Measurements from ENCODE around the gene SCAPER. TPM values are rescaled to one million over a fixed set of nuclear protein-coding genes. Genes with fewer than 3 reads are reported as not detected.

Gene SCAPER
- total and polyA plus RNA-seq, 4 donors = 3.3 to 18.0 (median 9.9) TPM

- no peak overlapping the region for H3K9ac ChIP-seq (ENCODE audit: low read depth in 1 of 2, low read length in 2 of 2)
- no peaks in the 10 kb centered on the region for H3K27me3 ChIP-seq (ENCODE audit: control insufficient read depth in 4 of 4, insufficient read depth in 4 of 4, low read length in 3 of 4)
- H3K4me3 ChIP-seq (ENCODE audit: low read depth in 1 of 3, low read length in 3 of 3) = no peak overlapping the region
- H3K27ac ChIP-seq (ENCODE audit: low read depth in 1 of 2, low read length in 2 of 2) = no peak overlapping the region
- TF ChIP-seq JUND (IDR thresholded peaks at IDR 0.05) = no peak
- TF ChIP-seq, protein P1, sequence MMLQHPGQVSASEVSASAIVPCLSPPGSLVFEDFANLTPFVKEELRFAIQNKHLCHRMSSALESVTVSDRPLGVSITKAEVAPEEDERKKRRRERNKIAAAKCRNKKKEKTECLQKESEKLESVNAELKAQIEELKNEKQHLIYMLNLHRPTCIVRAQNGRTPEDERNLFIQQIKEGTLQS (IDR thresholded peaks at IDR 0.05) = no peak
- TF ChIP-seq, protein P2, sequence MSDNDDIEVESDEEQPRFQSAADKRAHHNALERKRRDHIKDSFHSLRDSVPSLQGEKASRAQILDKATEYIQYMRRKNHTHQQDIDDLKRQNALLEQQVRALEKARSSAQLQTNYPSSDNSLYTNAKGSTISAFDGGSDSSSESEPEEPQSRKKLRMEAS (IDR thresholded peaks at IDR 0.05) = no peak
- TF ChIP-seq REST (IDR thresholded peaks at IDR 0.05) = no peak
- TF ChIP-seq, protein P3, sequence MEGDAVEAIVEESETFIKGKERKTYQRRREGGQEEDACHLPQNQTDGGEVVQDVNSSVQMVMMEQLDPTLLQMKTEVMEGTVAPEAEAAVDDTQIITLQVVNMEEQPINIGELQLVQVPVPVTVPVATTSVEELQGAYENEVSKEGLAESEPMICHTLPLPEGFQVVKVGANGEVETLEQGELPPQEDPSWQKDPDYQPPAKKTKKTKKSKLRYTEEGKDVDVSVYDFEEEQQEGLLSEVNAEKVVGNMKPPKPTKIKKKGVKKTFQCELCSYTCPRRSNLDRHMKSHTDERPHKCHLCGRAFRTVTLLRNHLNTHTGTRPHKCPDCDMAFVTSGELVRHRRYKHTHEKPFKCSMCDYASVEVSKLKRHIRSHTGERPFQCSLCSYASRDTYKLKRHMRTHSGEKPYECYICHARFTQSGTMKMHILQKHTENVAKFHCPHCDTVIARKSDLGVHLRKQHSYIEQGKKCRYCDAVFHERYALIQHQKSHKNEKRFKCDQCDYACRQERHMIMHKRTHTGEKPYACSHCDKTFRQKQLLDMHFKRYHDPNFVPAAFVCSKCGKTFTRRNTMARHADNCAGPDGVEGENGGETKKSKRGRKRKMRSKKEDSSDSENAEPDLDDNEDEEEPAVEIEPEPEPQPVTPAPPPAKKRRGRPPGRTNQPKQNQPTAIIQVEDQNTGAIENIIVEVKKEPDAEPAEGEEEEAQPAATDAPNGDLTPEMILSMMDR (IDR thresholded peaks at IDR 0.05; ENCODE audit: low read depth, low read length, missing input control) = no peak
- TF ChIP-seq YY1 (IDR thresholded peaks at IDR 0.05) = no peak
- TF ChIP-seq GABPA (IDR thresholded peaks at IDR 0.05 in 1 of 2, conservative IDR thresholded peaks at IDR 0.05 in 1 of 2) = no peak
- no peak for TF ChIP-seq HNF4A (conservative IDR thresholded peaks at IDR 0.05)
- no peak for TF ChIP-seq FOXA1 (IDR thresholded peaks at IDR 0.05)
- TF ChIP-seq, protein P4, sequence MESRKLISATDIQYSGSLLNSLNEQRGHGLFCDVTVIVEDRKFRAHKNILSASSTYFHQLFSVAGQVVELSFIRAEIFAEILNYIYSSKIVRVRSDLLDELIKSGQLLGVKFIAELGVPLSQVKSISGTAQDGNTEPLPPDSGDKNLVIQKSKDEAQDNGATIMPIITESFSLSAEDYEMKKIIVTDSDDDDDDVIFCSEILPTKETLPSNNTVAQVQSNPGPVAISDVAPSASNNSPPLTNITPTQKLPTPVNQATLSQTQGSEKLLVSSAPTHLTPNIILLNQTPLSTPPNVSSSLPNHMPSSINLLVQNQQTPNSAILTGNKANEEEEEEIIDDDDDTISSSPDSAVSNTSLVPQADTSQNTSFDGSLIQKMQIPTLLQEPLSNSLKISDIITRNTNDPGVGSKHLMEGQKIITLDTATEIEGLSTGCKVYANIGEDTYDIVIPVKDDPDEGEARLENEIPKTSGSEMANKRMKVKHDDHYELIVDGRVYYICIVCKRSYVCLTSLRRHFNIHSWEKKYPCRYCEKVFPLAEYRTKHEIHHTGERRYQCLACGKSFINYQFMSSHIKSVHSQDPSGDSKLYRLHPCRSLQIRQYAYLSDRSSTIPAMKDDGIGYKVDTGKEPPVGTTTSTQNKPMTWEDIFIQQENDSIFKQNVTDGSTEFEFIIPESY (IDR thresholded peaks at IDR 0.05) = no peak
- no peak for TF ChIP-seq HNF4G (IDR thresholded peaks at IDR 0.05)
- no peak for TF ChIP-seq SP1 (IDR thresholded peaks at IDR 0.05)
- no peak for TF ChIP-seq FOXA2 (IDR thresholded peaks at IDR 0.05)
- TF ChIP-seq RAD21 (IDR thresholded peaks at IDR 0.05) = no peak
- TF ChIP-seq EGR1 (IDR thresholded peaks at IDR 0.05; ENCODE audit: low read depth in 2 of 2) = no peak
- no peak for TF ChIP-seq NR2F2 (IDR thresholded peaks at IDR 0.05)
- TF ChIP-seq RXRA (IDR thresholded peaks at IDR 0.05) = no peak
- no peaks in the 10 kb centered on the region for H3K36me3 ChIP-seq (ENCODE audit: control insufficient read depth in 4 of 4, insufficient read depth in 3 of 4, low read depth in 1 of 4, low read length in 3 of 4)
- H3K9me3 ChIP-seq (ENCODE audit: control insufficient read depth in 4 of 4, low read length in 3 of 4) = no peaks in the 10 kb centered on the region
- WGBS = 88% methylated on average over 2 of the region's 2 CpGs
- no peaks in the 10 kb centered on the region for H3K4me1 ChIP-seq (ENCODE audit: control insufficient read depth in 4 of 4, insufficient read depth in 4 of 4, low read length in 3 of 4)
- DNase-seq (ENCODE audit: low spot score) = no peak
These were observed 338.9 kb downstream of the SCAPER start for GRCh38 chr15:76566276-76566675.

DNA sequence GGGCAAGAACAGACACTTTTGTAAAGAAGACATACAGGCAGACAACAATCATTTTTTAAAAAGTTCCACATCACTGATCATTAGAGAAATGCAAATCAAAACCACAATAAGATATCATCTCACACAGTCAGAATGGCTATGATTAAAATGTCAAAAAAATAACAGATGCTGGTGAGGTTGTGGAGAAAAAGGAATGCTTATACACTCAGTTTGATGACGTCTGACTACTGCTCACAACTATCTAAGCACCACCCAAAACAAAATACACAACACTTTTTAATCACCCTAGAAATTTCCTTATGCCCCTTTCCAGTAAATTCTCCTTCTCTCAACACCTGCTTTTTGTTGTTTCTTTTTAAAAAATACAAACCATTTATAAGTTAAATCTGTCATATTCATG, 339.8 kb downstream of the SCAPER start:
- 89% methylated on average over 1 of the region's 1 CpG for WGBS
- Histone ChIP-seq H3K4me1 (ENCODE audit: control insufficient read depth in 4 of 4, insufficient read depth in 4 of 4, low read length in 3 of 4) (no peaks in the 10 kb centered on the region), H3K4me3 (ENCODE audit: low read depth in 1 of 3, low read length in 3 of 3) (no peak overlapping the region), H3K27me3 (ENCODE audit: control insufficient read depth in 4 of 4, insufficient read depth in 4 of 4, low read length in 3 of 4) (no peaks in the 10 kb centered on the region), H3K36me3 (ENCODE audit: control insufficient read depth in 4 of 4, insufficient read depth in 3 of 4, low read depth in 1 of 4, low read length in 3 of 4) (no peaks in the 10 kb centered on the region), H3K27ac (ENCODE audit: low read depth in 1 of 2, low read length in 2 of 2) (no peak overlapping the region), H3K9ac (ENCODE audit: low read depth in 1 of 2, low read length in 2 of 2) (no peak overlapping the region), H3K9me3 (ENCODE audit: control insufficient read depth in 4 of 4, low read length in 3 of 4) (no peaks in the 10 kb centered on the region)
- TF ChIP-seq TAF1 (conservative IDR thresholded peaks at IDR 0.05) (no peak), REST (IDR thresholded peaks at IDR 0.05) (no peak), RXRA (IDR thresholded peaks at IDR 0.05) (no peak), RAD21 (IDR thresholded peaks at IDR 0.05) (no peak)
- TF ChIP-seq, protein P4 (IDR thresholded peaks at IDR 0.05) = no peak
- DNase-seq (ENCODE audit: low spot score) = no peak
